Testis (tissue), 2 donors: ENCODE data around the gene FHIT.

Experiments
- CTCF ChIP-seq, 3 experiments: fragments of 450-650 bp in 2 of 3; fragments of 200-600 bp in 1 of 3; sonication (generic) in 1 of 3; IDR thresholded peaks; one replicate each; pipeline ENCODE4 v1.5.1; 2016 to 2019; ENCODE audit warnings: antibody characterized with exemption in 3 of 3, mild to moderate bottlenecking in 2 of 3, moderate library complexity in 1 of 3
- POLR2A ChIP-seq: fragments of 450-650 bp; IDR thresholded peaks from one replicate; pipeline ENCODE4 v1.6.1; 2017; ENCODE audit warnings: antibody characterized with exemption, mild to moderate bottlenecking, moderate library complexity

GRCh38 chr3:60114191-60114590 is 1137.1 kb downstream of the FHIT start:
- TF ChIP-seq CTCF (IDR thresholded peaks at IDR 0.05) (no peak), POLR2A (no peak)
